Keratinocyte (primary cell): Measurements from ENCODE around the gene EWSR1. TPM values are rescaled to one million over a fixed set of nuclear protein-coding genes. Genes with fewer than 3 reads are reported as not detected.

Source experiments
- DNase-seq: peaks from one replicate; pipeline ENCODE4 v3.0.0-alpha.2; 2011; ENCODE audit warnings: low read depth, missing footprints, low spot score
- FAIRE-seq: peaks from 2 replicates; lab custom pipeline; 2011; peaks lifted over from hg19 to GRCh38; lab: Jason Lieb, UNC
- H2AFZ ChIP-seq: 2 replicates; pipeline ENCODE4 v1.6.0; 2012; ENCODE audit warnings: low read length, control low read depth, inconsistent platforms; ENCODE audit not compliant: control insufficient read depth
- H3K27ac ChIP-seq: 2 replicates; pipeline ENCODE4 v1.5.1; 2011; ENCODE audit warnings: low read length; ENCODE audit not compliant: control insufficient read depth, insufficient read depth
- H3K27me3 ChIP-seq: 3 replicates; pipeline ENCODE4 v1.6.0; 2011; ENCODE audit warnings: low read length; ENCODE audit not compliant: control insufficient read depth, insufficient read depth; ENCODE audit errors: extremely low read depth
- H3K36me3 ChIP-seq, 2 experiments: 2 replicates in 1 of 2; 3 replicates in 1 of 2; pipeline ENCODE4 v1.5.1; 2011; ENCODE audit warnings: low read length in 2 of 2, mild to moderate bottlenecking in 1 of 2; ENCODE audit not compliant: control insufficient read depth in 2 of 2, insufficient read depth in 2 of 2; ENCODE audit errors: extremely low read depth in 1 of 2
- H3K4me1 ChIP-seq: 3 replicates; pipeline ENCODE4 v1.5.1; 2011; ENCODE audit warnings: low read length; ENCODE audit not compliant: control insufficient read depth, insufficient read depth; ENCODE audit errors: extremely low read depth
- H3K4me2 ChIP-seq: 3 replicates; pipeline ENCODE4 v1.6.0; 2011; ENCODE audit warnings: low read depth, low read length; ENCODE audit not compliant: control insufficient read depth, insufficient read depth; ENCODE audit errors: extremely low read depth
- H3K4me3 ChIP-seq, 3 experiments: fragments of 200-600 bp in 1 of 3; sonication (generic) in 1 of 3; 2 replicates in 2 of 3; 3 replicates in 1 of 3; pipeline ENCODE4 v1.5.1; 2011 to 2016; ENCODE audit warnings: low read length in 3 of 3, mild to moderate bottlenecking in 3 of 3, control low read depth in 2 of 3, inconsistent platforms in 1 of 3, low read depth in 1 of 3, mixed read lengths in 1 of 3, mixed run types in 1 of 3, moderate library complexity in 1 of 3; ENCODE audit not compliant: control insufficient read depth in 2 of 3, insufficient read depth in 2 of 3; ENCODE audit errors: extremely low read depth in 1 of 3
- H3K79me2 ChIP-seq: 2 replicates; pipeline ENCODE4 v1.6.0; 2012; ENCODE audit warnings: low read length; ENCODE audit not compliant: control insufficient read depth, insufficient read depth
- H3K9ac ChIP-seq: 3 replicates; pipeline ENCODE4 v1.6.0; 2011; ENCODE audit warnings: low read length; ENCODE audit not compliant: control insufficient read depth, insufficient read depth; ENCODE audit errors: extremely low read depth
- H3K9me1 ChIP-seq: 3 replicates; pipeline ENCODE4 v1.6.0; 2011; ENCODE audit warnings: low read length; ENCODE audit not compliant: control insufficient read depth, insufficient read depth; ENCODE audit errors: extremely low read depth
- H3K9me3 ChIP-seq: 2 replicates; pipeline ENCODE4 v1.5.1; 2012; ENCODE audit warnings: low read depth, low read length; ENCODE audit not compliant: control insufficient read depth
- H4K20me1 ChIP-seq: 3 replicates; pipeline ENCODE4 v1.6.0; 2011; ENCODE audit warnings: low read length; ENCODE audit not compliant: control insufficient read depth, insufficient read depth; ENCODE audit errors: extremely low read depth
- CTCF ChIP-seq, 3 experiments: IDR thresholded peaks in 1 of 3; conservative IDR thresholded peaks in 1 of 3; optimal IDR thresholded peaks in 1 of 3; 2 replicates in 2 of 3; 3 replicates in 1 of 3; pipeline versions ENCODE3 to v1.5.1; 2011; ENCODE audit warnings: low read length in 3 of 3, mild to moderate bottlenecking in 3 of 3, moderate library complexity in 2 of 3, control low read depth in 1 of 3, inconsistent platforms in 1 of 3; ENCODE audit not compliant: insufficient read depth in 2 of 3; ENCODE audit errors: extremely low read depth in 1 of 3
- EZH2 ChIP-seq: IDR thresholded peaks from one replicate; pipeline ENCODE4 v1.6.1; 2012; ENCODE audit warnings: inconsistent platforms, mild to moderate bottlenecking, low read length, moderate library complexity
- dilution Hi-C: fragments of 300-500 bp; cut with MboI; formaldehyde crosslinking; loops from one replicate; pipeline ENCODE4 v1.7.0; 2020; ENCODE audit warnings: low sequenced_read_pairs; ENCODE audit not compliant: extremely low pct_ligation_motif_present
- polyA plus RNA-seq, 5 experiments: library from polyadenylated mRNA; depleted of rRNA in 3 of 5; stranded (reverse) in 3 of 5; stranded (forward) in 1 of 5; unstranded in 1 of 5; fragments of >200 nt; gene quantifications; 1 replicate in 1 of 5; 2 replicates in 3 of 5; 3 replicates in 1 of 5; pipeline versions ENCODE4 v1.2.1 to v1.2.3, GENCODE V29; 2011 to 2012; ENCODE audit warnings: missing spikeins in 2 of 5, low read depth in 1 of 5, low replicate concordance in 1 of 5

Gene EWSR1
- polyA plus RNA-seq, 1 donor (not counting 4 experiments of a cell fraction or from before 2014, with no cell fraction given) = 245 TPM

GRCh38 chr22:29334148-29334547 lies 66.1 kb downstream of the EWSR1 start:
- Histone ChIP-seq H3K9ac (no peak overlapping the region), H3K27me3 (no peaks in the 10 kb centered on the region), H3K4me1 (peaks cover 10% of the 10 kb centered on the region), H3K36me3 (peaks cover 24 to 34% of the 10 kb centered on the region in 2 experiments), H3K4me2 (no peak overlapping the region), H4K20me1 (peaks cover 9% of the 10 kb centered on the region), H2AFZ (no peak overlapping the region), H3K79me2 (no peaks in the 10 kb centered on the region), H3K27ac (no peak overlapping the region), H3K9me1 (peaks cover 2% of the 10 kb centered on the region), H3K4me3 (no peak overlapping the region), H3K9me3 (no peaks in the 10 kb centered on the region)
- dilution Hi-C loops = no loop called here
- no peak for DNase-seq
- TF ChIP-seq EZH2 = no peak
- no peak for TF ChIP-seq CTCF (optimal IDR thresholded peaks at IDR 0.05 in 1 of 3, IDR thresholded peaks at IDR 0.05 in 1 of 3, conservative IDR thresholded peaks at IDR 0.05 in 1 of 3; ENCODE audit: extremely low read depth in 1 of 3, insufficient read depth in 2 of 3, low read length in 3 of 3)
- no peak for FAIRE-seq

- Histone ChIP-seq H3K27ac (no peak overlapping the region), H3K4me1 (peaks cover 16% of the 10 kb centered on the region), H3K27me3 (no peaks in the 10 kb centered on the region), H3K79me2 (no peaks in the 10 kb centered on the region), H3K9ac (no peak overlapping the region), H2AFZ (no peak overlapping the region), H3K4me2 (no peak overlapping the region), H3K36me3 (peaks cover 23 to 39% of the 10 kb centered on the region in 2 experiments), H3K9me1 (peaks cover 2% of the 10 kb centered on the region), H4K20me1 (peaks cover 11% of the 10 kb centered on the region), H3K9me3 (no peaks in the 10 kb centered on the region), H3K4me3 (no peak overlapping the region)
- FAIRE-seq = no peak
- no peak for DNase-seq
- dilution Hi-C loops = no loop called here
- TF ChIP-seq EZH2 = no peak
Measured at GRCh38 chr22:29334696-29335344, 66.8 kb downstream of the EWSR1 start.

GRCh38 chr22:29335656-29336055 lies 67.6 kb downstream of the EWSR1 start:
- peaks cover 25% of the 10 kb centered on the region for H3K4me1 ChIP-seq

More at GRCh38 chr22:29335656-29336055, 67.6 kb downstream of the EWSR1 start:
- peaks cover 6% of the 10 kb centered on the region for H3K9me1 ChIP-seq
- no peak overlapping the region for H2AFZ ChIP-seq
- H3K27me3 ChIP-seq = no peaks in the 10 kb centered on the region
- dilution Hi-C loops = no loop called here
- FAIRE-seq (no peak), DNase-seq (no peak)
- no peak overlapping the region for H3K4me2 ChIP-seq
- H3K4me3 ChIP-seq = no peak overlapping the region
- H3K36me3 ChIP-seq = peaks cover 20 to 44% of the 10 kb centered on the region in 2 experiments
- H3K9me3 ChIP-seq = no peaks in the 10 kb centered on the region
- H4K20me1 ChIP-seq = peaks cover 11% of the 10 kb centered on the region
- no peak for TF ChIP-seq CTCF (optimal IDR thresholded peaks at IDR 0.05 in 1 of 3, IDR thresholded peaks at IDR 0.05 in 1 of 3, conservative IDR thresholded peaks at IDR 0.05 in 1 of 3; ENCODE audit: extremely low read depth in 1 of 3, insufficient read depth in 2 of 3, low read length in 3 of 3)
- no peak for TF ChIP-seq EZH2
- H3K79me2 ChIP-seq = no peaks in the 10 kb centered on the region
- H3K9ac ChIP-seq = no peak overlapping the region
- H3K27ac ChIP-seq = no peak overlapping the region
